Upper lobe of left lung (tissue), 6 donors: ENCODE measurements around the gene S100A5. TPM values are rescaled to one million over a fixed set of nuclear protein-coding genes. Genes with fewer than 3 reads are reported as not detected.
"Not testable (repeated sequence)": the region's sequence is repeated elsewhere in the genome, so short reads cannot be mapped to it uniquely, and the experiment has no call there.

ENCODE experiments used
- ATAC-seq, 2 donors: fragments of 200-7000 bp; cut with Tn5 transposase; one replicate each; pipeline ENCODE4 v1.9.1; 2022; ENCODE audit warnings: mild to moderate bottlenecking in 2 of 2, moderate library complexity in 2 of 2; ENCODE audit not compliant: low FRiP score in 2 of 2
- DNase-seq, 2 donors: peaks; one replicate each; pipeline ENCODE4 v3.0.0-alpha.2; 2019 to 2020
- H3K27ac ChIP-seq, 4 donors: fragments of 200-600 bp; sonication (generic); one replicate each; pipeline ENCODE4 v1.5.1; 2016 to 2019
- H3K27me3 ChIP-seq, 4 donors: fragments of 200-600 bp; sonication (generic); one replicate each; pipeline ENCODE4 v1.5.1; 2017 to 2019
- H3K36me3 ChIP-seq, 4 donors: fragments of 200-600 bp; sonication (generic); one replicate each; pipeline ENCODE4 v1.5.1; 2016 to 2019
- H3K4me1 ChIP-seq, 4 donors: fragments of 200-600 bp; sonication (generic); one replicate each; pipeline ENCODE4 v1.5.1; 2018 to 2019
- H3K4me3 ChIP-seq, 4 donors: fragments of 200-600 bp; sonication (generic); one replicate each; pipeline ENCODE4 v1.5.1; 2017 to 2019; ENCODE audit warnings: mild to moderate bottlenecking in 2 of 4, moderate library complexity in 1 of 4
- H3K9me3 ChIP-seq, 4 donors: fragments of 200-600 bp; sonication (generic); one replicate each; pipeline ENCODE4 v1.5.1; 2018 to 2019
- CTCF ChIP-seq, 6 experiments: fragments of 450-650 bp in 4 of 6; fragments of 200-600 bp in 2 of 6; sonication (generic) in 2 of 6; IDR thresholded peaks; one replicate each; pipeline ENCODE4 v1.5.1; 2016 to 2019; ENCODE audit warnings: antibody characterized with exemption in 6 of 6
- EP300 ChIP-seq, 4 donors: sonication (generic); formaldehyde crosslinking; IDR thresholded peaks; one replicate each; pipeline ENCODE4 v1.5.1; 2017; ENCODE audit warnings: antibody characterized with exemption in 4 of 4, control low read depth in 2 of 4
- POLR2A ChIP-seq, 4 donors: fragments of 450-650 bp; IDR thresholded peaks; one replicate each; pipeline ENCODE4 v1.5.1; 2016 to 2017; ENCODE audit warnings: antibody characterized with exemption in 4 of 4, mild to moderate bottlenecking in 2 of 4
- POLR2AphosphoS5 ChIP-seq, 2 donors: sonication (generic); formaldehyde crosslinking; IDR thresholded peaks; one replicate each; pipeline ENCODE4 v1.5.1; 2017; ENCODE audit warnings: antibody characterized with exemption in 2 of 2
- WGBS, 2 donors: methylation state at CpG; one replicate each; pipeline ENCODE4 v1.1.5; 2017 to 2018; 5-methylcytosine and 5-hydroxymethylcytosine counted together
- total RNA-seq, 6 donors: library from RNA; depleted of rRNA in 4 of 6; stranded (reverse); fragments of >200 nt in 4 of 6; gene quantifications; one replicate each; pipeline versions ENCODE4 v1.1.0 to v1.2.1, GENCODE V29; 2016 to 2021
- donor health status: DM: no; HTN: no; CAD: no; lungs with moderate emphysema.
- donor health status: DM: no; HTN: yes; CAD: no; lungs with severe emphysema.

S100A5 gene
- total RNA-seq, 6 donors from 2014 or later: not detected

GRCh38 chr1:153577624-153578051, 36.9 kb upstream of the S100A5 start:
- WGBS, 2 donors: 53 to 58% methylated on average over 9 of the region's 9 CpGs
- peak in 1 of 2 donors; percentile 59 for ATAC-seq
- TF ChIP-seq EP300 (IDR thresholded peaks at IDR 0.05) (no peak), POLR2A (IDR thresholded peaks at IDR 0.05) (no peak), POLR2AphosphoS5 (IDR thresholded peaks at IDR 0.05) (no peak), CTCF (IDR thresholded peaks at IDR 0.05) (no peak)
- H3K4me3 ChIP-seq: no peak overlapping the region
- no peaks in the 10 kb centered on the region for H3K27me3 ChIP-seq
- no peak overlapping the region for H3K27ac ChIP-seq
- H3K36me3 ChIP-seq: no peaks in the 10 kb centered on the region
- H3K4me1 ChIP-seq: peaks cover 6 to 11% (median 8%) of the 10 kb centered on the region in 4 donors
- no peaks in the 10 kb centered on the region for H3K9me3 ChIP-seq
- DNase-seq: no peak

GRCh38 chr1:153577138-153577537, 36.4 kb upstream of the S100A5 start:
- no peak overlapping the region for H3K27ac ChIP-seq
- no peaks in the 10 kb centered on the region for H3K9me3 ChIP-seq
- DNase-seq (no peak), ATAC-seq (peak in 1 of 2 donors; percentile 5)
- no peak for TF ChIP-seq POLR2A (IDR thresholded peaks at IDR 0.05)
- no peak for TF ChIP-seq POLR2AphosphoS5 (IDR thresholded peaks at IDR 0.05)
- no peak for TF ChIP-seq EP300 (IDR thresholded peaks at IDR 0.05)
- no peak for TF ChIP-seq CTCF (IDR thresholded peaks at IDR 0.05)
- no peaks in the 10 kb centered on the region for H3K27me3 ChIP-seq
- no peaks in the 10 kb centered on the region for H3K36me3 ChIP-seq
- H3K4me3 ChIP-seq: no peak overlapping the region
- H3K4me1 ChIP-seq: peaks cover 7 to 16% (median 12%) of the 10 kb centered on the region in 4 donors
- 54 to 57% methylated on average over 4 of the region's 4 CpGs for WGBS, 2 donors

- not testable (repeated sequence) for DNase-seq, ATAC-seq
- 76 to 90% methylated on average over 10 of the region's 10 CpGs for WGBS, 2 donors
These were observed 34.8 kb upstream of the S100A5 start for GRCh38 chr1:153575497-153575896.

GRCh38 chr1:153575081-153575491, 34.4 kb upstream of the S100A5 start:
- not testable (repeated sequence) for ATAC-seq, H3K36me3 ChIP-seq, H3K27ac ChIP-seq, H3K4me3 ChIP-seq, H3K9me3 ChIP-seq, H3K27me3 ChIP-seq
- DNase-seq: peak in 1 of 2 donors; percentile 73
- 96 to 100% methylated on average over 2 to 24 of the region's 35 CpGs for WGBS, 2 donors
- peaks cover 7 to 23% (median 14%) of the 10 kb centered on the region in 4 donors for H3K4me1 ChIP-seq

More at GRCh38 chr1:153575497-153575896, 34.8 kb upstream of the S100A5 start:
- peaks cover 7 to 23% (median 14%) of the 10 kb centered on the region in 4 donors for H3K4me1 ChIP-seq
- not testable (repeated sequence) for H3K27me3 ChIP-seq, H3K27ac ChIP-seq, H3K4me3 ChIP-seq, H3K9me3 ChIP-seq, H3K36me3 ChIP-seq

GRCh38 chr1:153573351-153573750, 32.6 kb upstream of the S100A5 start:
- TF ChIP-seq POLR2AphosphoS5 (IDR thresholded peaks at IDR 0.05) (no peak), POLR2A (IDR thresholded peaks at IDR 0.05) (no peak), CTCF (IDR thresholded peaks at IDR 0.05) (no peak), EP300 (IDR thresholded peaks at IDR 0.05) (no peak)
- peak in 1 of 2 donors; percentile 37 for DNase-seq
- Histone ChIP-seq H3K27ac (peak overlapping the region; percentile 56 to 73 (median 66)), H3K9me3 (no peaks in the 10 kb centered on the region), H3K36me3 (no peaks in the 10 kb centered on the region), H3K4me3 (no peak overlapping the region), H3K27me3 (no peaks in the 10 kb centered on the region), H3K4me1 (peaks cover 14 to 31% (median 20%) of the 10 kb centered on the region in 4 donors)
- no peak for ATAC-seq
- WGBS, 2 donors: 60 to 64% methylated on average over 3 of the region's 3 CpGs

- WGBS, 2 donors: 10 to 19% methylated on average over 3 of the region's 3 CpGs
- H3K36me3 ChIP-seq: no peaks in the 10 kb centered on the region
- peaks cover 22 to 39% (median 28%) of the 10 kb centered on the region in 4 donors for H3K4me1 ChIP-seq
- H3K9me3 ChIP-seq: no peaks in the 10 kb centered on the region
- TF ChIP-seq EP300 (IDR thresholded peaks at IDR 0.05) (no peak), CTCF (IDR thresholded peaks at IDR 0.05) (peak; percentile 74 to 90 (median 78)), POLR2AphosphoS5 (IDR thresholded peaks at IDR 0.05) (peak; percentile 56 to 81), POLR2A (IDR thresholded peaks at IDR 0.05) (no peak)
- no peaks in the 10 kb centered on the region for H3K27me3 ChIP-seq
- H3K4me3 ChIP-seq: no peak overlapping the region
- ATAC-seq: peak; percentile 83 to 92
- peak overlapping the region; percentile 56 to 73 (median 66) for H3K27ac ChIP-seq
- DNase-seq: peak in 1 of 2 donors; percentile 93
These were observed 31.9 kb upstream of the S100A5 start for GRCh38 chr1:153572569-153573015.
